GM12864 (cell line): Measurements from ENCODE around the gene AKAP11.
A peak's percentile ranks its signal among the peaks of the same experiment; 100 is the strongest.

Source experiments
- DNase-seq: peaks from one replicate; pipeline ENCODE4 v3.0.0-alpha.2; 2011; ENCODE audit warnings: low read depth
- H3K4me3 ChIP-seq: 2 replicates; pipeline ENCODE4 v1.5.1; 2011; ENCODE audit warnings: mild to moderate bottlenecking, low read depth, low read length, control low read depth
- TF ChIP-seq, protein P1 (sequence below): IDR thresholded peaks from 2 replicates; pipeline ENCODE4 v1.5.1; 2011; ENCODE audit warnings: low read depth, mild to moderate bottlenecking, moderate library complexity, low read length, control low read depth, inconsistent platforms; ENCODE audit errors: missing control alignments

Gene AKAP11

DNA sequence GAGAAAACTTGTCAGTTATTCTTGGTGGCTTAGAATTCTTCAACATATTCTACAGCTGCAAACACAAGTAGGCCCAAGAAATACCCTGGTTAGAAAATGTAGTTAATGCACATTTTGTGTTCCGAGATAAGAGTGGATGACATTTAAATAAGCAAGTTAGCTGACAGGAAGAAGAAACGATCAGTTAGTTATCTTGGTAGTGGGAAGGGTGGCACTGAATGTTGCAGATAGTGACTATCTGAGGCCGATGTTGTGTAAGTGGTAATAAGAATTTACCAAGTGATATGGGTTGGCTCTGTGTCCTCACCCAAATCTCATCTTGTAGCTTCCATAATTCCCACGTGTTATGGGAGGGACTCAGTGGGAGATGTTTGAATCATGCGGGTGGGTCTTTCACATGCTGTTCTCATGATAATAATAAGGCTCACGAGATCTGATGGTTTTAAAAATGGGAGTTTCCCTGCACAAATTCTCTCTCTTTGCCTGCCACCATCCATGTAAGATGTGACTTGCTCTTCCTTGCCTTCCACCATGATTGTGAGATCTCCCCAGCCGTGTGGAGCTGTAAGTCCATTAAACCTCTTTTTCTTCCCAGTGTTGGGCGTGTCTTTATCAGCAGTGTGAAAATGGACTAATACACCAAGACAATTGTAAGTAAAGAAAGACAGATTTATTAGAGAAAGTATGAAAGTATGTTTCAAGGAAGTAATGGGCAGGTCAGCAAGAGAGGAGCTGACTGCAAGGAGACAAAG, 10.9 kb upstream of the AKAP11 start:
- no peak for DNase-seq
- TF ChIP-seq, protein P1, sequence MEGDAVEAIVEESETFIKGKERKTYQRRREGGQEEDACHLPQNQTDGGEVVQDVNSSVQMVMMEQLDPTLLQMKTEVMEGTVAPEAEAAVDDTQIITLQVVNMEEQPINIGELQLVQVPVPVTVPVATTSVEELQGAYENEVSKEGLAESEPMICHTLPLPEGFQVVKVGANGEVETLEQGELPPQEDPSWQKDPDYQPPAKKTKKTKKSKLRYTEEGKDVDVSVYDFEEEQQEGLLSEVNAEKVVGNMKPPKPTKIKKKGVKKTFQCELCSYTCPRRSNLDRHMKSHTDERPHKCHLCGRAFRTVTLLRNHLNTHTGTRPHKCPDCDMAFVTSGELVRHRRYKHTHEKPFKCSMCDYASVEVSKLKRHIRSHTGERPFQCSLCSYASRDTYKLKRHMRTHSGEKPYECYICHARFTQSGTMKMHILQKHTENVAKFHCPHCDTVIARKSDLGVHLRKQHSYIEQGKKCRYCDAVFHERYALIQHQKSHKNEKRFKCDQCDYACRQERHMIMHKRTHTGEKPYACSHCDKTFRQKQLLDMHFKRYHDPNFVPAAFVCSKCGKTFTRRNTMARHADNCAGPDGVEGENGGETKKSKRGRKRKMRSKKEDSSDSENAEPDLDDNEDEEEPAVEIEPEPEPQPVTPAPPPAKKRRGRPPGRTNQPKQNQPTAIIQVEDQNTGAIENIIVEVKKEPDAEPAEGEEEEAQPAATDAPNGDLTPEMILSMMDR, result no peak
- no peak overlapping the region for H3K4me3 ChIP-seq

- no peak overlapping the region for H3K4me3 ChIP-seq
- TF ChIP-seq, protein P1, result no peak
- no peak for DNase-seq
Measured at GRCh38 chr13:42266473-42266872, 5.5 kb upstream of the AKAP11 start.

- peak overlapping the region; percentile 79 for H3K4me3 ChIP-seq
- no peak for DNase-seq
- TF ChIP-seq, protein P1, result no peak
Measured at GRCh38 chr13:42270160-42270856, 1.6 kb upstream of the AKAP11 start.

DNA sequence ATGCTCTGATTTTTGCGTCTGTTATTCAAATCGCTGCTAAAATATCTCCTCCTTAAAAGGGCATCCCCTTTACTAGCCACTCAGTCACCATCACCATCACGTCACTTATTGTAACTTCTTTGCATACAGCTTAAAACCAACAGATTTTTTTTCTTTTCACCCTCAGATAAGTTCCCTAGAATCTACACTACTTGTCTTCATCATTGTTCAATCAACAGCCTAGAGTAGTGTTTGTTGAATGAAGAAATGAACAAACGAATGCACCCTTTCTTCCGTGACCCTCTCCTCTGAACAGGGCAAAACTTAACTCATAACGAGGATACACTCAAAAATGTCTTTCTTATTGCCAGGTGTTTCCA, 1.1 kb upstream of the AKAP11 start:
- TF ChIP-seq, protein P1, result no peak
- no peak for DNase-seq
- H3K4me3 ChIP-seq, result peak overlapping the region; percentile 79

DNA sequence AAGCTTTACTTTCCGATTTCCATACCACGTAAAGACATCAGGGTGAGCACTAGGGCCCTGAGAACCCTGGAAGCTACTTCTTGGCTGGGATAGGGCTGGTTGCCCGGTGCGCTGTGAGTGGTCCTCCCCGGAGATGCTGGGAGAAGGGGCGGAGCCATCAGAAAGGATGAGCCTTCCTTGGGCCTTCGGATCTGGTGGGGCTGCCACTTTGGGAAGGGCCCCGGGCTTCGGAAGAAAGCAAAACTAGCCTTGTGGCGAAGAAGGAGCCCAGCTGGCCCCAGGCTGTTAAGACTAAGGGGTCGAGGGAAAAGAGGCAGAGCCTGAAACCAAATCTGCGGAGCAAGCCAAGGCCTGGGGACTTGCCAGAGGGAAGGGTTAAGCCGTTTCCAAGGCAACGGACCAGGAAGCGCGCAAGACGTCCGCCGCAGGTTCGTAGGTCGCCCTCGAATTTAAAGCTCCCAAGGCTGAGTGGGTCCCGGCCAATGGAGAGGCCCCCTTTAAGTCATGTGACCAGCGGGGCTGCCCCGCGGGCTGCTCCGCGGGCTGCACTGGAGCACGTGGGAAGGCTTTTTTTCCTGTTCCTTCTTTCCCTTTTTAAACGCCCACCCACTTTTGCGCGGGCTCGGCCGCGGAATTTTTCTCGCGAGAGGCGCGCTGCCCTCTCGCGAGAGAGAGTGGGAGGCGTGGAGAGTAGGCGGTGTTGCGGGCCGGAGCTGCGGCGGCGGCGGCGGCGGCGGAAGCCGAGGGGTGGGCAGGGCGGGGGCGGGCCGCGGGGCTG, 426 bp upstream of the AKAP11 start:
- DNase-seq, result peak; percentile 99
- peak overlapping the region; percentile 85 for H3K4me3 ChIP-seq
- TF ChIP-seq, protein P1, result no peak

DNA sequence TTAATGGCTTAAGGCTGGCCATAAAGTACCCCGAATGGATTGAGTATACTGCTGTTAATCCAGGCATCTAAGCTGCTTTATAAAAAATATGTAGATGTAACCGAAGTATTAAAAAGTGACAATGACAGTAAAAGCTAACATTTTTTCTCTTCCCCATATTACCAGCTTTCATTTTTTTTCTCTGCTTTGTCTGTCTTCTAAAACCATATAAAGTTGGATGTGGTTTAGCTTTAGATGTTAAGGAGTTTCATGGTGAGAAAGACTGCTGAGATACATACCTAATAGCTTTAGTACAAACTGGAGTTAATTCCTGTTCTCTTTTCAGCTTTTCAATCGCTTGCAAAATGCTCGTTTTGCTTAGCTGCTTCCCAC, 838 bp downstream of the AKAP11 start:
- no peak for DNase-seq
- peak overlapping the region; percentile 85 for H3K4me3 ChIP-seq
- TF ChIP-seq, protein P1, result no peak
